NCI-H2107 treated with DMSO at 0.1 percent for 48 hours (cell line): Measurements from ENCODE around the gene EPHB2.
"Not testable (repeated sequence)": the region's sequence is repeated elsewhere in the genome, so short reads cannot be mapped to it uniquely, and the experiment has no call there.

ENCODE experiments used
- DNase-seq: peaks from one replicate; lab custom pipeline; 2025; ENCODE audit not compliant: unreplicated experiment; lab: John Stamatoyannopoulos, UW

EPHB2 gene

GRCh38 chr1:22710701-22711049 is at the start of gene EPHB2:
TSS of gene EPHB2 (plus strand) at chr1:22710839. CDS start at chr1:22710983, 144 bp downstream.
- no peak for DNase-seq

GRCh38 chr1:22661880-22662279 is 48.8 kb upstream of the EPHB2 start:
- no peak for DNase-seq

GRCh38 chr1:22662318-22662717 is 48.3 kb upstream of the EPHB2 start:
- DNase-seq, result no peak

GRCh38 chr1:22662986-22663408 is 47.6 kb upstream of the EPHB2 start:
- no peak for DNase-seq

- DNase-seq, result no peak
Observed at GRCh38 chr1:22665752-22666151, 44.9 kb upstream of the EPHB2 start.

GRCh38 chr1:22666412-22666811 is 44.2 kb upstream of the EPHB2 start:
- no peak for DNase-seq

- not testable (repeated sequence) for DNase-seq
Observed at GRCh38 chr1:22668840-22669239, 41.8 kb upstream of the EPHB2 start.

GRCh38 chr1:22670352-22670975 is 40.2 kb upstream of the EPHB2 start:
- DNase-seq, result no peak

GRCh38 chr1:22671999-22672398 is 38.6 kb upstream of the EPHB2 start:
- no peak for DNase-seq

- DNase-seq, result peak; percentile 50
Observed at GRCh38 chr1:22673486-22674409, 36.9 kb upstream of the EPHB2 start.

GRCh38 chr1:22674410-22674749 is 36.3 kb upstream of the EPHB2 start:
- no peak for DNase-seq

- not testable (repeated sequence) for DNase-seq
Observed at GRCh38 chr1:22676151-22676550, 34.5 kb upstream of the EPHB2 start.

GRCh38 chr1:22676916-22677583 is 33.6 kb upstream of the EPHB2 start:
- DNase-seq, result no peak

- no peak for DNase-seq
Observed at GRCh38 chr1:22677931-22678896, 32.4 kb upstream of the EPHB2 start.

GRCh38 chr1:22680726-22681125 is 29.9 kb upstream of the EPHB2 start:
- no peak for DNase-seq

- no peak for DNase-seq
Observed at GRCh38 chr1:22681556-22682276, 28.9 kb upstream of the EPHB2 start.

GRCh38 chr1:22683547-22683946 is 27.1 kb upstream of the EPHB2 start:
- no peak for DNase-seq

GRCh38 chr1:22685591-22686059 is 25.0 kb upstream of the EPHB2 start:
- no peak for DNase-seq

- DNase-seq, result no peak
Observed at GRCh38 chr1:22687191-22687590, 23.4 kb upstream of the EPHB2 start.

- DNase-seq, result no peak
Observed at GRCh38 chr1:22688466-22688865, 22.2 kb upstream of the EPHB2 start.
